ENCODE measurements around the gene DENND1A.

DENND1A gene

GRCh38 chr9:123544007-123544827, 385.7 kb downstream of the DENND1A start:
- Histone ChIP-seq H3K4me2 (ENCODE audit: low read length, poor library complexity, severe bottlenecking) (no peak overlapping the region), H3K4ac (ENCODE audit: low read depth in 1 of 2, low read length in 2 of 2) (no peak overlapping the region), H3K4me3 (ENCODE audit: insufficient read depth in 1 of 2, low read depth in 1 of 2, low read length in 2 of 2) (no peak overlapping the region), H3K9ac (ENCODE audit: low read length) (no peak overlapping the region), H3K18ac (ENCODE audit: low read depth in 1 of 2, low read length in 2 of 2) (no peak overlapping the region), H3K9me3 (ENCODE audit: control insufficient read depth, low read length) (no peaks in the 10 kb centered on the region), H2BK5ac (ENCODE audit: low read depth, low read length, poor library complexity, severe bottlenecking) (no peak overlapping the region), H2AFZ (ENCODE audit: low read depth, low read length) (no peak overlapping the region), H3K27ac (ENCODE audit: low read length, poor library complexity, severe bottlenecking) (no peak overlapping the region), H4K91ac (ENCODE audit: low read length) (no peak overlapping the region), H3K79me1 (replicated peaks; ENCODE audit: low read length, poor library complexity, severe bottlenecking) (no peaks in the 10 kb centered on the region), H3K36me3 (ENCODE audit: control insufficient read depth in 1 of 2, insufficient read depth in 2 of 2, low read depth in 1 of 2, low read length in 2 of 2) (no peaks in the 10 kb centered on the region), H3K23ac (ENCODE audit: low read length in 2 of 2) (no peak overlapping the region), H3K27me3 (ENCODE audit: control insufficient read depth in 1 of 2, insufficient read depth in 1 of 2, low read length in 2 of 2) (peaks cover 0 to 4% of the 10 kb centered on the region in 2 experiments), H4K8ac (ENCODE audit: low read length) (no peak overlapping the region), H2BK15ac (ENCODE audit: low read depth, poor library complexity, severe bottlenecking) (no peak overlapping the region), H2AK5ac (ENCODE audit: low read length, severe bottlenecking) (no peak overlapping the region), H3K4me1 (ENCODE audit: control insufficient read depth, insufficient read depth, low read depth, low read length) (no peaks in the 10 kb centered on the region), H2BK12ac (ENCODE audit: low read length in 2 of 2) (no peak overlapping the region), H2BK120ac (ENCODE audit: low read depth, low read length) (no peak overlapping the region), H3K14ac (ENCODE audit: low read length in 2 of 2) (no peak overlapping the region)
- WGBS: 97% methylated on average over 2 of the region's 3 CpGs
- DNase-seq: peak; percentile 55

- Histone ChIP-seq H3K27ac (ENCODE audit: low read length, poor library complexity, severe bottlenecking) (no peak overlapping the region), H3K4me3 (ENCODE audit: insufficient read depth in 1 of 2, low read depth in 1 of 2, low read length in 2 of 2) (no peak overlapping the region), H4K91ac (ENCODE audit: low read length) (no peak overlapping the region), H2BK5ac (ENCODE audit: low read depth, low read length, poor library complexity, severe bottlenecking) (no peak overlapping the region), H2BK15ac (ENCODE audit: low read depth, poor library complexity, severe bottlenecking) (no peak overlapping the region), H3K4me1 (ENCODE audit: control insufficient read depth, insufficient read depth, low read depth, low read length) (no peaks in the 10 kb centered on the region), H3K36me3 (ENCODE audit: control insufficient read depth in 1 of 2, insufficient read depth in 2 of 2, low read depth in 1 of 2, low read length in 2 of 2) (no peaks in the 10 kb centered on the region), H2AK5ac (ENCODE audit: low read length, severe bottlenecking) (no peak overlapping the region), H3K18ac (ENCODE audit: low read depth in 1 of 2, low read length in 2 of 2) (no peak overlapping the region), H2BK12ac (ENCODE audit: low read length in 2 of 2) (no peak overlapping the region), H3K9me3 (ENCODE audit: control insufficient read depth, low read length) (no peaks in the 10 kb centered on the region), H3K9ac (ENCODE audit: low read length) (no peak overlapping the region), H3K4me2 (ENCODE audit: low read length, poor library complexity, severe bottlenecking) (no peak overlapping the region), H3K79me1 (replicated peaks; ENCODE audit: low read length, poor library complexity, severe bottlenecking) (no peaks in the 10 kb centered on the region), H2AFZ (ENCODE audit: low read depth, low read length) (no peak overlapping the region), H2BK120ac (ENCODE audit: low read depth, low read length) (no peak overlapping the region), H3K14ac (ENCODE audit: low read length in 2 of 2) (no peak overlapping the region), H3K4ac (ENCODE audit: low read depth in 1 of 2, low read length in 2 of 2) (no peak overlapping the region), H4K8ac (ENCODE audit: low read length) (no peak overlapping the region), H3K27me3 (ENCODE audit: control insufficient read depth in 1 of 2, insufficient read depth in 1 of 2, low read length in 2 of 2) (peaks cover 0 to 4% of the 10 kb centered on the region in 2 experiments), H3K23ac (ENCODE audit: low read length in 2 of 2) (no peak overlapping the region)
- no peak for DNase-seq
- WGBS: 59% methylated on average over 8 of the region's 8 CpGs
These were observed 386.4 kb downstream of the DENND1A start for GRCh38 chr9:123543492-123543891.

- Histone ChIP-seq H2BK120ac (ENCODE audit: low read depth, low read length) (no peak overlapping the region), H3K27ac (ENCODE audit: low read length, poor library complexity, severe bottlenecking) (no peak overlapping the region), H3K4me3 (ENCODE audit: insufficient read depth in 1 of 2, low read depth in 1 of 2, low read length in 2 of 2) (no peak overlapping the region), H3K23ac (ENCODE audit: low read length in 2 of 2) (no peak overlapping the region), H3K4ac (ENCODE audit: low read depth in 1 of 2, low read length in 2 of 2) (no peak overlapping the region), H2BK15ac (ENCODE audit: low read depth, poor library complexity, severe bottlenecking) (no peak overlapping the region), H3K14ac (ENCODE audit: low read length in 2 of 2) (no peak overlapping the region), H2BK5ac (ENCODE audit: low read depth, low read length, poor library complexity, severe bottlenecking) (no peak overlapping the region), H3K4me2 (ENCODE audit: low read length, poor library complexity, severe bottlenecking) (no peak overlapping the region), H3K79me1 (replicated peaks; ENCODE audit: low read length, poor library complexity, severe bottlenecking) (no peaks in the 10 kb centered on the region), H2AK5ac (ENCODE audit: low read length, severe bottlenecking) (no peak overlapping the region), H3K36me3 (ENCODE audit: control insufficient read depth in 1 of 2, insufficient read depth in 2 of 2, low read depth in 1 of 2, low read length in 2 of 2) (no peaks in the 10 kb centered on the region), H4K8ac (ENCODE audit: low read length) (no peak overlapping the region), H2BK12ac (ENCODE audit: low read length in 2 of 2) (no peak overlapping the region), H4K91ac (ENCODE audit: low read length) (no peak overlapping the region), H3K18ac (ENCODE audit: low read depth in 1 of 2, low read length in 2 of 2) (no peak overlapping the region), H3K4me1 (ENCODE audit: control insufficient read depth, insufficient read depth, low read depth, low read length) (no peaks in the 10 kb centered on the region), H3K9ac (ENCODE audit: low read length) (no peak overlapping the region), H2AFZ (ENCODE audit: low read depth, low read length) (no peak overlapping the region), H3K27me3 (ENCODE audit: control insufficient read depth in 1 of 2, insufficient read depth in 1 of 2, low read length in 2 of 2) (peaks cover 0 to 4% of the 10 kb centered on the region in 2 experiments), H3K9me3 (ENCODE audit: control insufficient read depth, low read length) (no peaks in the 10 kb centered on the region)
- DNase-seq: no peak
- 80% methylated on average over 10 of the region's 11 CpGs for WGBS
These were observed 387.3 kb downstream of the DENND1A start for GRCh38 chr9:123542435-123543225.

GRCh38 chr9:123541411-123541810, 388.5 kb downstream of the DENND1A start:
- Histone ChIP-seq H2AK5ac (ENCODE audit: low read length, severe bottlenecking) (no peak overlapping the region), H3K4ac (ENCODE audit: low read depth in 1 of 2, low read length in 2 of 2) (no peak overlapping the region), H3K27me3 (ENCODE audit: control insufficient read depth in 1 of 2, insufficient read depth in 1 of 2, low read length in 2 of 2) (peaks cover 0 to 4% of the 10 kb centered on the region in 2 experiments), H4K91ac (ENCODE audit: low read length) (no peak overlapping the region), H3K9ac (ENCODE audit: low read length) (no peak overlapping the region), H2BK120ac (ENCODE audit: low read depth, low read length) (no peak overlapping the region), H2AFZ (ENCODE audit: low read depth, low read length) (no peak overlapping the region), H2BK12ac (ENCODE audit: low read length in 2 of 2) (no peak overlapping the region), H3K14ac (ENCODE audit: low read length in 2 of 2) (no peak overlapping the region), H3K23ac (ENCODE audit: low read length in 2 of 2) (no peak overlapping the region), H3K27ac (ENCODE audit: low read length, poor library complexity, severe bottlenecking) (no peak overlapping the region), H2BK5ac (ENCODE audit: low read depth, low read length, poor library complexity, severe bottlenecking) (no peak overlapping the region), H3K4me2 (ENCODE audit: low read length, poor library complexity, severe bottlenecking) (no peak overlapping the region), H3K36me3 (ENCODE audit: control insufficient read depth in 1 of 2, insufficient read depth in 2 of 2, low read depth in 1 of 2, low read length in 2 of 2) (no peaks in the 10 kb centered on the region), H3K4me1 (ENCODE audit: control insufficient read depth, insufficient read depth, low read depth, low read length) (no peaks in the 10 kb centered on the region), H4K8ac (ENCODE audit: low read length) (no peak overlapping the region), H2BK15ac (ENCODE audit: low read depth, poor library complexity, severe bottlenecking) (no peak overlapping the region), H3K79me1 (replicated peaks; ENCODE audit: low read length, poor library complexity, severe bottlenecking) (peaks cover 2% of the 10 kb centered on the region), H3K18ac (ENCODE audit: low read depth in 1 of 2, low read length in 2 of 2) (no peak overlapping the region), H3K9me3 (ENCODE audit: control insufficient read depth, low read length) (no peaks in the 10 kb centered on the region), H3K4me3 (ENCODE audit: insufficient read depth in 1 of 2, low read depth in 1 of 2, low read length in 2 of 2) (no peak overlapping the region)
- DNase-seq: no peak
- 91% methylated on average over 3 of the region's 5 CpGs for WGBS
